NCI-H748 (cell line): Measurements from ENCODE around the gene KCNIP4.

Source experiments
- DNase-seq: peaks from one replicate; lab custom pipeline; 2025; ENCODE audit not compliant: unreplicated experiment; lab: John Stamatoyannopoulos, UW

The KCNIP4 gene

GRCh38 chr4:21768349-21769310 is 179.9 kb downstream of the KCNIP4 start:
- DNase-seq = peak; percentile 39

GRCh38 chr4:21765810-21766407 is 182.7 kb downstream of the KCNIP4 start:
- DNase-seq = peak; percentile 27

DNA sequence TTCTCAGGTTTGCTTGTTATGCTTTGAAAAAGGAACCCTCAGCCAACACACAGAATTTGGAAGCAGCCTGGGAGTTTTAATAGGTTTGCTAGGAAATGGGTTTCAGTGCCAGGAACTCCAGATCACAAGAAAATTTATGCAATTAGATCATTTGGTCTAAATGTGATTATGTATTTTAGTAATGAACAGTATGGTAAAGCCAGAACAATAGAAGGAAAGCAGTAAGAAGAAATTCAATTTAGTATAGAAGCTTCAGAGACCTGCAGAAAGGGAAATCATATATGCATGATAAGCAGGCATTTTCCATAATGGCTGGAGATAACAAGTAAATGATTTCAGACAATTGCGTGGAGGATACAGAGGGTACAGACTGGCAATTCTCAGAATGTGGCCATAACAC is 184.7 kb downstream of the KCNIP4 start:
- no peak for DNase-seq

DNA sequence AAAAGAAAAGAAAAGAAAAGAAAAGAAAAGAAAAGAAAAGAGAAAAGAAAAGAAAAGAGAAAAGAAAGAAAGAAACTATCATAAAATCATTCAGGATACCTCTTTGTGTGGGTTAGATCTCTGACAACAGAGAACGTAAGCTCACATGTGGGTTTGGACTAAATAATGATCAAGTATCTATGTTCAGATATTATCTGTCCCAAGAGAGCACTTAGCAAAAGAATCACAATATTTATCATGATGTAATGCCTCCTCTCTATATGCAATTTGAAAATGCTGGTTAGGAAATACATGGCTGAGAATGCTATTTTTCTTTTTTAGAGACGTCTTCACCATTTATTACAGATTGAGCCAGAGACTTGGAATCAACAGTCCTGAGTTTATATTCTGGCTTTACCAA is 191.3 kb downstream of the KCNIP4 start:
- no peak for DNase-seq

DNA sequence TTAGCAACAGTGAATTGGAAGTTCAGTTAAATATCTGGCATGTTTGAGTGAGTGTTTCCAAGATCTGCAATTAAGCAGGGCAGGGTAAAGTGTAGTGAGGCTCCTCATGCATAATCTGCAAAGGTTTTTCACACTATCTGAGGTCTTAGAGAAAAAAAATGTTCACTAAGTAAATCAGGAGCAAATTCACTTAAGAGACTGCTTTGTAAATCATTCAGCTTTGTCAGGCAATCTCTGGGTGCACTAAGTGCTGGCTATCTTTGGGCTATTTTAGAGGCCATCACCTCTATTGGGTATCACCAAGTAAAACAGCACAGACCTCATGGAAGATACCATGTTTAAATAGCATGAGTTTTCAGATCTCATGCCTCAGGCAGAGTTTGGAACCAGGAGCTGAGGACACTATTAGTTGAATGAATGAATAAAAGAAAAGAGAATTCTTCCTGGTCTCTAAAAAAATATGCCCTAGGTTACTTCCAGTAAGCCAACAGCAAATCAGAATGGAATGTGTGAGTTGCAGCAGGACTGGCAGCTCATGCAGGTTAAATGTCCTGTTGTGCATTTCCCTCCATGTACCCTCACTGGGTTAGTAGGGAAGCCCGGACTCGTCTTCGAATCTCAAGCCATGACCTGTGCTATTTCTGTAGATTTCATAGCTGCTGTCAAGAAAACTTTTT is 195.3 kb downstream of the KCNIP4 start:
- no peak for DNase-seq

DNA sequence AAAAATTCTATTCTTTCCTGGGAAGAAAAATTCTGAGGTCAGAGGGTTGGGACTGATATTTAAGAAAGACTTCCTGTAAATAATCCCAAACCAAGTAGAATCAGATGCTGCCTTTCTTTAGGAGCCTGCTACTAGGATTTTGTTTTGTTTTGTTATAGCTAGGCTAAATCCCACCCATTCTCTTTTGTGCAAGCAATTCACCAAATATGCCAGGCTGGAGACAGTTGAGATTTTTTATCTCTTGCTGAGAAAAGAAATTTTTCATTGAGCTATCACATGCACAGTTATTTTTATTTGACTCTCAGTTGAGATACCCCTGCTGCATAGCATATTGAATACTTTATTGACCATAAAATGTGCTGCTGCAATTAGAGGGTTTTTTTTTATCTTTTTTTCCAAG is 196.0 kb downstream of the KCNIP4 start:
- DNase-seq = no peak

GRCh38 chr4:21749924-21750323 is 198.6 kb downstream of the KCNIP4 start:
- no peak for DNase-seq

- no peak for DNase-seq
Measured at GRCh38 chr4:21749412-21749811, 199.2 kb downstream of the KCNIP4 start.

GRCh38 chr4:21744046-21744445 is 204.5 kb downstream of the KCNIP4 start:
- no peak for DNase-seq

DNA sequence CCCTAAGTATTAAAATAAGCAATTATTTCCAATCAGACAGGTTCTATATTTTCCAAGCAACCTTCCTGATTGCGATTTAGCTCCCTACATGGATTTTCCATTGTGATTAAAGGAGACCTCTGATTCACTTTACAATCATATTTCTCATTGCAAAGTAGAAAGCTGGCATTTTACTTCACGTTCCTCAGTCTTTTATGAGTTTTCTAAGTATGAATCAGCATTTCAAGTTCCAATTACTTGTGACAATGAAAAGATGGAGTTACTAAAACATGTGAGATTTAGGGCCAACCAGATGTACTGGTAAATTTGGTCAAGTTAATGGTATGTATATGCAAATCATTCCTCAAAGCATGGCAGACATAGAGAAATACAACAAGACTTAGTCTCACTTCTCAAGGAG is 206.2 kb downstream of the KCNIP4 start:
- DNase-seq = no peak

GRCh38 chr4:21738821-21739220 is 209.8 kb downstream of the KCNIP4 start:
- DNase-seq = no peak

DNA sequence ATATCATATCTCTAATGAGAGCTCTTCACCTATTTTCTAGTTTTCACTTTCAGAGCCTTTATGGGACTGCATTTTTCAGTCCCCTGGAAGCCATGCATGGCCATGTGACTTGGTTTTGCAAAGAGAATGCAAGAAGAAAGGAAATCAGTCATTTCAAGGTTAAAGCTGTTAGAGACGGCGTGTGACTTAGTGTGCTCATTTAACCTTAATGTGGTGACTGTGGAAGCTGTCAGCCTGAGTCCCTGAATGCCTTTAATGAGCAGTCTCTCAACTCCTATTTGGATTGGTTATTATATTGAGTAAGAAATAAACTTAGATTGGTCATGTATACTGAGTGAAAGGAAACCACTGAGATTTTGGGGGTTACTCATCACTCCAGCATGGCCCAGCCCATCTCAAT is 212.7 kb downstream of the KCNIP4 start:
- DNase-seq = no peak

DNA sequence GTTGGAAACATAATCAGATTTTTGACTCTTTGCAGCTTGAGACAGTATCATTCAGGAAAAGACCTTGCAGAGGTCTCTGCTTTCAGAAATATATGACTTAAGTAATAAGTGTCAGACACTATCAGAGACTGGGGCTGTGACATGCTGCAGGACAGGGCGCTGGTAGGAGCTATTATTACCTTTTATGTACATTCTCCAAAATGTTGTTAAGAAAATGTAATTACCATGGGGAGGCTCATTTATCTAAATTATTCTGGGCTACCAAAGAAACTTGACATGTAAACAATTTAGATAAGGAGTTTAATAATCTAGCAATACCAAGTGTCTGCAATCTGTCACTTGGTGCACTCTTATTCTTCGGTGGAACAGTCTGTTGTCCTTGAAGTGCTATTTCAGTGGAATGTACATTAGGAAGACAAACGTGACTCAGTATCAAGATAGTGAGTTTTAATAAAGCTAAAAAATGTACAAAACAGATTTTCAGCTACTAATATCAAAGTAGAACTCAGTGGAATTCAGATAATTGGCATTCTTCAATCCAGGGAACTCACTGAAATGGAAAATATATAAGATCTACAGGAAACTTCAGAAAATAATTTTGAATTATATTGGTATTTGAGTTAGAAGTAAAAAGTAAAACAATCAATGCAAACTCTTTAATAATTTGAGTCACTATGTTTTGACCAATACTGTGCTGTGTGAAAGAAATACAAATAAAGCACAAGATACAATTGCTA is 214.5 kb downstream of the KCNIP4 start:
- DNase-seq = no peak

DNA sequence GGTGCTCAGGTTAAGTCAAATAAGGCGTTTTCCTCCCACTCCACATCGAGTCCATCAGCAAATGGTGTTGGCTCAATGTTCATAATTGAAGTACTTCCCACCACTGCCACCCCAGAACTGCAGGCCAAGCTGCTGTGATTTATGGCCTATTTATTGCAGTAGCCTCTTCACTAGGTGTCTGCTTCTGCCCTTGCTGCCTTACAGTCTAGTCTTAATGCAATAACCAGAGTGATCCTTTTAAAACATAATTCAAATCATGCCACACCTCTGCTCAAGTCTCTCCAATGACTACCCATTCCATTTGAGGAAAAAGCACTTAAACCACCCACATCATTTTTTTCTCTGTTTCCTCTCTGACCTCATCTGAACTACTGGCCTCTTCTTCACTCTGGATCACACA is 220.3 kb downstream of the KCNIP4 start:
- DNase-seq = no peak

DNA sequence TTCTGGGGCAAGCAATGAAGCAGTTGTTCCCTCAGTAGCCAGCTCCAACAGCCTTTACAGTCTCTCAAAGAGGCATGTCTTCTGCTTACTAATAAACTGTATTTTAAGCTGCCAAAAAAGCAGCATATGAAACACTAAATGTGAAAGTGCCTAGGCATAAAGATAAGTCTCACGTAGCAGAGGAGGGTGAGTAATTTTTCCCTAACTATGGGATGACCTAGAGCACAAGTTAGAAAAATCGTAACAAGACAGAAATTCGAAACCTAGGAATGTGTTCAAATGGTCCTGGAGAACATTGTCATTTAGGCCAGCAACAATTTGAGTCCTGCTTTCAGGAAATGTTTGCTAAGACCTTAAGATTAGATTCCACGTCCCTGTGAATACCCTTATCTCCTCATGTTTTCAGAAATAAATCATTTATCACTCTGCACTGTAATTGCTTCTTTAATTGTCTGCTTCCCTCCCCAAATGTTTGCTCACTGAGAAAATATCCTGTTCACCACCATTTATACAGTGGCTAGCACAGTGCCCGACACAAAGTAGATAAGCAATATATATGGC is 222.2 kb downstream of the KCNIP4 start:
- no peak for DNase-seq

GRCh38 chr4:21722157-21722839 is 226.3 kb downstream of the KCNIP4 start:
- no peak for DNase-seq

DNA sequence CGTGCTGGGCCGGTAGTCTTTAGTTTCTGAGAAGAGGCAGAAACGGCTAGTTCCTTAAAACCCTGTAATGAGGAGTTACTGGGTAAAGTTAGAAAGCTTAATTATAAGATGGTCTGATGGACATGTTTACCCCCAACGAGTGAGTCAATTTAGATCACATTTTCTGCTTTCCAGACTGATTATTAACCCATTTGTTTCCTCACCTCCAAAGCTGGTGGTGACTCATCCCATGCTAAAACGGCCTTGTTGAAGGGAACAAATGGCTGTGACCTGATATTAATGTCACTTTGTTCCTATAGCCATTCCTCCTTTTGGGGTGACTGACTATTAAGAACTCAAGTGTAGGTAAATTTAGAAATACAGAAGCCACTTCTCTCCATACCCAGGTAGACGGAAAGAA is 232.0 kb downstream of the KCNIP4 start:
- no peak for DNase-seq

GRCh38 chr4:21710179-21710835 is 238.3 kb downstream of the KCNIP4 start:
- no peak for DNase-seq

GRCh38 chr4:21709761-21710160 is 238.8 kb downstream of the KCNIP4 start:
- DNase-seq = no peak

GRCh38 chr4:21709031-21709430 is 239.5 kb downstream of the KCNIP4 start:
- DNase-seq = no peak
